ENCODE measurements around the gene ARID1B. TPM values are rescaled to one million over a fixed set of nuclear protein-coding genes. Genes with fewer than 3 reads are reported as not detected.

Gene ARID1B
- total and polyA plus RNA-seq, 2 experiments from 2014 or later, result 41.9 to 72.7 TPM

DNA sequence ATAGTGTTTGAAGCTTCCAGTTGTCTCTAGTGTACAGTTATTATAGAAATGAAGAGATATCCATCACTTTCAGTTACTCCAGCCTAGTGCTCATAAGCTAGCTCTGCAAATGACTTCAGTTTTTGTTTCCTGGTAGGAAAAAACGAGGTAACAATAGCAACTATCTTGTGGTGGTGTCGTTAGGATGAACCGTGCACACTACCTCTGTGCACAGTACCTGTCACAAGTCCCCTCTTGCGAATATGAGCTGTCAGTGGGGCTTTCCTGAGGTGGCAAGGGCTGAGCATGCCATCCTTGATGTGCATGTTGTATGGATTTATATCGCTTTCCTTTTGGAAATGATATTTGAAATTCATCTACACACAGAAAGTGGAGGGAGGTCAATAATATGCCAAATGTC is 151.8 kb downstream of the ARID1B start:
- Histone ChIP-seq H3K4me1 (ENCODE audit: low read depth) (peaks cover 37% of the 10 kb centered on the region), H3K27ac (no peak overlapping the region), H3K36me3 (no peaks in the 10 kb centered on the region), H3K9me3 (ENCODE audit: low read depth) (no peaks in the 10 kb centered on the region), H3K4me3 (no peak overlapping the region), H3K27me3 (no peaks in the 10 kb centered on the region)
- TF ChIP-seq CTCF (IDR thresholded peaks at IDR 0.05; ENCODE audit: low read depth, low read length), result no peak
- DNase-seq (ENCODE audit: low read depth in 1 of 2, low spot score in 1 of 2), result no peak

DNA sequence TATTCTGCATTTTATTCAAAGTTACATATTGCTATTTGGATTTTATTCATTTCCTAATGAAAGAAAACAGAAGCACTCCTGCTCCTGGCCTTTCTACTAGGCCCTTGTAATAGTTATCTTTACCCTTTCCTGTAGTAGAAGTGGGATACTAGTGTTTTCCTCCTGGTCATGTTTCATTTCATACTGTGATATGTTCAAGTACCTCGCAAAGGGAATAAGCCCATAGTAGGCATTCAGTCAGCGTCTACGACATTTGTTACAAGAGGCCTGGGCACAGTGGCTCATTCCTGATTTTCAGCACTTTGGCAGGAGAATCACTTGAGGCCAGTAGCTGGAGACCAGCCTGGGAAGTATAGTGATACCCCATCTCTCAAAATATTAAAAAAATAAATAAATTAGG is 154.1 kb downstream of the ARID1B start:
- no peak for TF ChIP-seq CTCF (IDR thresholded peaks at IDR 0.05; ENCODE audit: low read depth, low read length)
- Histone ChIP-seq H3K27ac (peak overlapping the region; percentile 83), H3K4me1 (ENCODE audit: low read depth) (peaks cover 33% of the 10 kb centered on the region), H3K36me3 (no peaks in the 10 kb centered on the region), H3K4me3 (no peak overlapping the region), H3K9me3 (ENCODE audit: low read depth) (no peaks in the 10 kb centered on the region), H3K27me3 (no peaks in the 10 kb centered on the region)
- DNase-seq (ENCODE audit: low read depth in 1 of 2, low spot score in 1 of 2), result peak in 1 of 2 donors; percentile 76

GRCh38 chr6:156933201-156934068 is 156.3 kb downstream of the ARID1B start:
- Histone ChIP-seq H3K27me3 (no peaks in the 10 kb centered on the region), H3K4me1 (ENCODE audit: low read depth) (peaks cover 42% of the 10 kb centered on the region), H3K4me3 (no peak overlapping the region), H3K9me3 (ENCODE audit: low read depth) (no peaks in the 10 kb centered on the region), H3K36me3 (no peaks in the 10 kb centered on the region), H3K27ac (peak overlapping the region; percentile 83)
- DNase-seq (ENCODE audit: low read depth in 1 of 2, low spot score in 1 of 2), result peak in 1 of 2 donors; percentile 59
- no peak for TF ChIP-seq CTCF (IDR thresholded peaks at IDR 0.05; ENCODE audit: low read depth, low read length)

GRCh38 chr6:156934069-156934460 is 156.9 kb downstream of the ARID1B start:
- DNase-seq (ENCODE audit: low read depth in 1 of 2, low spot score in 1 of 2), result no peak
- H3K36me3 ChIP-seq, result no peaks in the 10 kb centered on the region
- TF ChIP-seq CTCF (IDR thresholded peaks at IDR 0.05; ENCODE audit: low read depth, low read length), result no peak
- no peaks in the 10 kb centered on the region for H3K27me3 ChIP-seq
- H3K9me3 ChIP-seq (ENCODE audit: low read depth), result no peaks in the 10 kb centered on the region
- peak overlapping the region; percentile 83 for H3K27ac ChIP-seq
- peaks cover 42% of the 10 kb centered on the region for H3K4me1 ChIP-seq (ENCODE audit: low read depth)
- H3K4me3 ChIP-seq, result no peak overlapping the region

- H3K27me3 ChIP-seq, result no peaks in the 10 kb centered on the region
- H3K27ac ChIP-seq, result no peak overlapping the region
- H3K4me3 ChIP-seq, result no peak overlapping the region
- no peak for DNase-seq (ENCODE audit: low read depth in 1 of 2, low spot score in 1 of 2)
- no peaks in the 10 kb centered on the region for H3K36me3 ChIP-seq
- no peak for TF ChIP-seq CTCF (IDR thresholded peaks at IDR 0.05; ENCODE audit: low read depth, low read length)
- no peaks in the 10 kb centered on the region for H3K9me3 ChIP-seq (ENCODE audit: low read depth)
- H3K4me1 ChIP-seq (ENCODE audit: low read depth), result peaks cover 46% of the 10 kb centered on the region
Measured at GRCh38 chr6:156935000-156935399, 157.8 kb downstream of the ARID1B start.
